ENCODE measurements around the gene IZUMO3. TPM values are rescaled to one million over a fixed set of nuclear protein-coding genes. Genes with fewer than 3 reads are reported as not detected.

Gene IZUMO3
- not detected for total RNA-seq

DNA sequence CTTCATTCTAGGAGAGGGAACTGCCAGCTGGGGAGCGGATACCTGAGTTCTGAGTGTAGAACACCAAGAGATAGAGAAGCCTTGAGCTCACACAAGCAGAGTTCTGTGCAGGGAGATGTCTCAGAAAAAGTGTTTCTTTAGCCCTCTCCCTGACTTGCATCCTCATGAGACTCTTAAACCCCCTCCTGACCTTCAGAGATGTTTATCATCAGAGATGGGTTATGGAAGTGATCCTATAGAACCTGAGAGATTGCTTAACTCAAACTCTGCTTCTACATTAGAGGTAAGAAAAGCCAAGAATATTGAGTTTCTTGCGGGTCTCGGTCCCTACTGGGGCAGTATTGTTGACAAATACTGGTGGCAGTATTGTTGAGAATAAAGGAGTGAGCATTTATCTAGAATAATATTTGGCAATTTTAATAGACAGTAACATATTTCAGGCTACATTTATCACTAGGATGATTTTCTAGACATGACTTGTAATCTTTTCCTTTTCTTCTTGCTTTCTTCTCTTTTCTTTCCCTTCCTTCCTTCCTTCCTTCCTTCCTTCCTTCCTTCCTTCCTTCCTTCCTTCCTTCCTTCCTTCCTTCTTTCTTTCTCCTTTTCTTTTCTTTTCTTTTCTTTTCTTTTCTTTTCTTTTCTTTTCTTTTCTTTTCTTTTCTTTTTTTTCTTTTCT lies at the start of gene IZUMO3:
IZUMO3 (minus strand) TSS at position 51 of the 676 bp plus-strand sequence. CDS start 248 bp downstream, outside the sequence.
- intact Hi-C loops (cut with micrococcal nuclease): no loop called here
- DNase-seq: no peak
- Mint-ChIP-seq H3K27me3 (no peaks in the 10 kb centered on the region), H3K36me3 (ENCODE audit: low read depth) (no peaks in the 10 kb centered on the region), H3K27ac (no peak within 1 kb of the TSS), H3K4me3 (no peak within 1 kb of the TSS), H3K9me3 (peaks cover 23% of the 10 kb centered on the region), H3K4me1 (ENCODE audit: low read depth) (no peaks in the 10 kb centered on the region)
- CTCF ChIA-PET: no interaction called here
- ATAC-seq: no peak
- POLR2A ChIA-PET: no interaction called here
- TF ChIP-seq, protein P1, sequence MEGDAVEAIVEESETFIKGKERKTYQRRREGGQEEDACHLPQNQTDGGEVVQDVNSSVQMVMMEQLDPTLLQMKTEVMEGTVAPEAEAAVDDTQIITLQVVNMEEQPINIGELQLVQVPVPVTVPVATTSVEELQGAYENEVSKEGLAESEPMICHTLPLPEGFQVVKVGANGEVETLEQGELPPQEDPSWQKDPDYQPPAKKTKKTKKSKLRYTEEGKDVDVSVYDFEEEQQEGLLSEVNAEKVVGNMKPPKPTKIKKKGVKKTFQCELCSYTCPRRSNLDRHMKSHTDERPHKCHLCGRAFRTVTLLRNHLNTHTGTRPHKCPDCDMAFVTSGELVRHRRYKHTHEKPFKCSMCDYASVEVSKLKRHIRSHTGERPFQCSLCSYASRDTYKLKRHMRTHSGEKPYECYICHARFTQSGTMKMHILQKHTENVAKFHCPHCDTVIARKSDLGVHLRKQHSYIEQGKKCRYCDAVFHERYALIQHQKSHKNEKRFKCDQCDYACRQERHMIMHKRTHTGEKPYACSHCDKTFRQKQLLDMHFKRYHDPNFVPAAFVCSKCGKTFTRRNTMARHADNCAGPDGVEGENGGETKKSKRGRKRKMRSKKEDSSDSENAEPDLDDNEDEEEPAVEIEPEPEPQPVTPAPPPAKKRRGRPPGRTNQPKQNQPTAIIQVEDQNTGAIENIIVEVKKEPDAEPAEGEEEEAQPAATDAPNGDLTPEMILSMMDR (IDR thresholded peaks at IDR 0.05): peak; percentile 14

DNA sequence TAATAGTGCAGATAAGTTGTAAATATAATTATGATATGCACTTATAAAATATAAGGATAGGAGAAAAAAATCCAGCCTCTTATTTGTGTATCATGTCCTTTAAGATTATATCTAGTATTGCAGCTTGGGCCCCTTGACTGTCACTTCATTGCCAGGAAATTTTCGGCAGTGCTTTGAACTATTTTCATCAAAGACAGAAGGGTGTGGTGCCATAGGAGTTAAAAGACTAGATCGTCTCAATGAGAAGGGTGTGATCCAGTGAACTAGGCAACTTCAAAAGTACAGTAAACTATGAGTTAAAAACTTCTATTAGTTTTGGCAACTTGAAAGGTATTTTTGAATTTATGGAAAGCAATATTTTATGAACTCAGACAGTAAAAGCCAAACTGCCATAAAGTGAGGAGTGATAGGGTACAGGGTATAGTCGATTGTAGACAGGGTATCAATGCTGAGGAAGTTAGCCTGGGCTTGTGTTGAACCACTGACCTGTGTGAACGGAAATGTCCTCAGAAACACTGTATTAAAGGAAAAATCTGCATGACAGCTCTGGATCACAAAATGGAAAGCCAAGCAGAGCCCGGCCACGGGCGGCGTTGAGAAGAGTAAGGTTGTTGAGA lies 48.6 kb upstream of the IZUMO3 start:
- H3K36me3 Mint-ChIP-seq (ENCODE audit: low read depth): no peaks in the 10 kb centered on the region
- no peak overlapping the region for H3K4me3 Mint-ChIP-seq
- H3K27me3 Mint-ChIP-seq: no peaks in the 10 kb centered on the region
- peaks cover 11% of the 10 kb centered on the region for H3K9me3 Mint-ChIP-seq
- intact Hi-C loops (cut with micrococcal nuclease): no loop called here
- ChIA-PET POLR2A (no interaction called here), CTCF (no interaction called here)
- H3K4me1 Mint-ChIP-seq (ENCODE audit: low read depth): no peaks in the 10 kb centered on the region
- TF ChIP-seq, protein P1 (IDR thresholded peaks at IDR 0.05): no peak
- ATAC-seq (no peak), DNase-seq (no peak)
- no peak overlapping the region for H3K27ac Mint-ChIP-seq

DNA sequence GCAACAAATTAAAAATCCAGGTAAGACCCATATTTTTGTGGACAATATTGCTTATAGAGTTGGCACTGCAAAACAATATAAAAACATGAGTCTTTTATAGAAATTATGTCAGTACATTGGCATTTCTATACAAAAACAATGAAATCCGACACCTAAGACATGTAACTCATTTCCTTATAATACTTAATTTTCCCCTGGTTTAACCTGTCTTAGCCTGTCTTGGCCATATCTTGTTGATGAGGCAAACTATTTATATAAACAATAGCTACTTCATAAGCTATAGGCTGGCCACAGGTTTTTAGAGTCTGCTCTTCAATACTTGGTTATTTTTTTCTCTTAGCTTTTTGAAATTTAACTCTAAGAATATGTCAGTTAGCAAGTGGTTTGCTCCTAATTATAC lies 44.7 kb upstream of the IZUMO3 start:
- DNase-seq (no peak), ATAC-seq (no peak)
- Mint-ChIP-seq H3K27ac (no peak overlapping the region), H3K9me3 (peaks cover 9% of the 10 kb centered on the region), H3K36me3 (ENCODE audit: low read depth) (no peaks in the 10 kb centered on the region), H3K4me1 (ENCODE audit: low read depth) (no peaks in the 10 kb centered on the region), H3K27me3 (no peaks in the 10 kb centered on the region), H3K4me3 (no peak overlapping the region)
- TF ChIP-seq, protein P1 (IDR thresholded peaks at IDR 0.05): no peak
- intact Hi-C loops (cut with micrococcal nuclease): no loop called here
- ChIA-PET CTCF (no interaction called here), POLR2A (no interaction called here)

DNA sequence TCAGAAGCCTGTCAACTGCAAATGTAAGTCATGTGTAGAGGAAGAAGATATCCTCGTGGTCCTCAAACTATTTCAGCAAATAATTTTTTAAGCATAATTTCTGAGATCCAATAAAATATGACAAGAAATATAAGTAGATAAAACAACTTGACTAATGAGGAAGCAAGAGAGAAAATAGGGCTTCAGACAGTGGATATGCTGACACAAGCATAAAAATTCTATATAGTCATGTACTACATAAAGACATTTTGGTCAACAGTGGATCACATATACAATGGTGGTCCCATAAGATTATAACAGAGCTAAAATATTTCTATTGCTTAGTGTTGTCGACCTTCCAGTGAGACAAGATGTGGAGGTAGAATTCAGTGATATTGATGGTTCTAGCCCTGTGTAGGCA lies 42.2 kb upstream of the IZUMO3 start:
- intact Hi-C loops (cut with micrococcal nuclease): no loop called here
- no peak for ATAC-seq
- peaks cover 9% of the 10 kb centered on the region for H3K9me3 Mint-ChIP-seq
- H3K27ac Mint-ChIP-seq: no peak overlapping the region
- no peak overlapping the region for H3K4me3 Mint-ChIP-seq
- DNase-seq: no peak
- no peaks in the 10 kb centered on the region for H3K4me1 Mint-ChIP-seq (ENCODE audit: low read depth)
- CTCF ChIA-PET: no interaction called here
- TF ChIP-seq, protein P1 (IDR thresholded peaks at IDR 0.05): no peak
- no peaks in the 10 kb centered on the region for H3K27me3 Mint-ChIP-seq
- no peaks in the 10 kb centered on the region for H3K36me3 Mint-ChIP-seq (ENCODE audit: low read depth)
- POLR2A ChIA-PET: no interaction called here

Measured in activated CD8-positive, alpha-beta T cell treated with anti-CD3 and anti-CD28 coated beads for 36 hours (primary cell).